Measurements from ENCODE around the gene SPATA7.

The SPATA7 gene

DNA sequence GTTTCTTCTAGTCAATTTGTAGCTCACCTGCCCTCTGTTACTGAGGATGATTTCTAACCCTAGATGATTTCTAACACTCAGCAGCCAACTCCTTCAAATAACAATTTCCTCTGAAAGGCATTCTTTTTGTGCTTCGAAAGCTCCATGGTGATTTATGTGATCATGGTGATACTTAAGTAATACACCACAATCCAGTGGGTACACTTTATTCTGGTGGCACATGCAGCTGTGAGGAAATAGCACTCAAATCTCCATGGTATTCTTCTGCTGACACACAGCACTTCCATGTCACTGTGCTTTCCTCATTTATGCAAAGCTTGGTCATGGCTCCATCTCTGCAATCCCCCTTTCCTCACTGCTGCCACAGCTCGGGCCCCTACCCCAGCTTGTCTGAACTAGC, 95.6 kb downstream of the SPATA7 start:
- no peak for DNase-seq (ENCODE audit: low read depth in 2 of 2, low spot score in 1 of 2)

DNA sequence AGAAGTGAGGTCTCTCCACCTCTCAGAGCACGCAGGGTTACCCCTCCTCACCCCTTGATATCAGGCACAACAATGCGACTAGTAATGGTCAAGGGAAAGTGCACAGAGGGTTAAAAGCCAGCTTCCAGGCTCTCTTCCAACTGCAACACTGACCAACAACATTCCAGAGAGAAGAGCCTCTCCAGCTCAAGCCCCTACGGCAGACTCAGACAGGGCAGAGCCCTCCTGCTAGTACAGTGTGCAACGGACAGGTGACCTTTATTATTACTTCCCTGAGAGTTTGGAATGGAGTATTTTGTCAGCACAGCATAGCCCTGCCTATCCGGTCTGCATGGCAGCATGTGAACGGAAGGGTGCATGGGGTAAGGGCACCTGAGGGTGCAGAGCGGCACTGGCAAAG, 96.3 kb downstream of the SPATA7 start:
- DNase-seq (ENCODE audit: low read depth in 2 of 2, low spot score in 1 of 2) = no peak

DNA sequence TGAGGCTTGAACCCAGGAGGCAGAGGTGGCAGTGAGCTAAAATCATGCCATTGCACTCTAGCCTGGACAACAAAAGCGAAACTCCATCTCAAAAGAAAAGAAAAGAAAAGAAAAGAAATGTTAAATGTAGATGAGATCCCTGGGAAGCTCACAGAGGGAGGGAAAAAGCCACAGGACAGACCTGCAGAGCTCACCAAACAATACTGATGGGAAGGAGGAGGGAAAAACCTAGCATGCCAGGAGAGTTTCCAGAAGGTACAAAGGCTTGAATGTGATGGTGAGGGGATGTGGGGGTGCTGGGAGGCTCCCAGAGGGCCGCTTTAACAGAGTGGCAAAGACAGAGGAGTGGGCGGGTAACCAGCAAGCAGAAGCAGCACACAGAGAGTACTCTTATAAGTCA, 97.1 kb downstream of the SPATA7 start:
- no peak for DNase-seq (ENCODE audit: low read depth in 2 of 2, low spot score in 1 of 2)

Measured in stimulated activated CD8-positive, alpha-beta memory T cell treated with anti-CD3 and anti-CD28 coated beads, Interleukin-4, amount 100 ng/mL, for 4 hours (primary cell).